ENCODE measurements around the gene RAB4A. TPM values are rescaled to one million over a fixed set of nuclear protein-coding genes. Genes with fewer than 3 reads are reported as not detected.

RAB4A gene
- total and polyA plus RNA-seq, 2 of the 4 experiments (the other 2 are of a cell fraction) = 25.6 to 26.2 TPM

- CTCF ChIA-PET = no interaction called here
- Histone ChIP-seq H3K36me3 (ENCODE audit: control insufficient read depth, insufficient read depth, low read length) (peaks cover 9% of the 10 kb centered on the region; the same call in 1 of the 2 replicates), H4K91ac (ENCODE audit: insufficient read depth, low read depth, low read length) (no peak overlapping the region), H3K14ac (replicated peaks; ENCODE audit: low read depth, low read length) (no peak overlapping the region), H4K8ac (ENCODE audit: low read depth in 2 of 2, low read length in 2 of 2) (no peak overlapping the region; a peak in 1 of 4 replicates), H3K27ac (ENCODE audit: insufficient read depth, low read length) (no peak overlapping the region), H2BK15ac (ENCODE audit: low read depth, low read length) (no peak overlapping the region), H3K4me3 (ENCODE audit: insufficient read depth, low read depth, low read length) (no peak overlapping the region), H3K4me2 (ENCODE audit: low read depth, low read length) (no peak overlapping the region), H2AK9ac (replicated peaks; ENCODE audit: low read depth, low read length, poor library complexity) (no peak overlapping the region), H2BK120ac (ENCODE audit: low read depth, low read length) (no peak overlapping the region), H3K18ac (ENCODE audit: low read depth, low read length) (no peak overlapping the region), H3K4ac (ENCODE audit: low read depth, low read length) (no peak overlapping the region), H4K20me1 (ENCODE audit: insufficient read depth, low read length) (no peaks in the 10 kb centered on the region), H3K27me3 (ENCODE audit: control insufficient read depth, insufficient read depth, low read length) (no peaks in the 10 kb centered on the region), H3K56ac (ENCODE audit: extremely low read depth, insufficient read depth, low read length) (no peak overlapping the region), H2AFZ (replicated peaks; ENCODE audit: low read length, poor library complexity) (no peak overlapping the region), H3K79me1 (ENCODE audit: low read depth in 1 of 2, low read length in 2 of 2) (peaks cover 22 to 42% of the 10 kb centered on the region in 2 experiments), H2BK20ac (ENCODE audit: low read depth, low read length) (no peak overlapping the region), H3K9ac (ENCODE audit: low read depth, low read length) (no peak overlapping the region), H2BK5ac (ENCODE audit: low read depth, low read length, poor library complexity, severe bottlenecking) (no peak overlapping the region), H3K4me1 (ENCODE audit: control insufficient read depth, insufficient read depth, low read length) (peaks cover 2% of the 10 kb centered on the region; the same call in 1 of the 2 replicates), H3K9me3 (ENCODE audit: control insufficient read depth, insufficient read depth, low read length) (peaks cover 2% of the 10 kb centered on the region), H4K5ac (ENCODE audit: low read depth, low read length) (no peak overlapping the region), H3K23ac (ENCODE audit: low read depth, low read length) (no peak overlapping the region), H2AK5ac (ENCODE audit: low read depth, low read length) (no peak overlapping the region), H3K9me1 (ENCODE audit: insufficient read depth, low read length) (no peaks in the 10 kb centered on the region)
- in situ Hi-C loops (cut with MboI; ENCODE audit: low sequenced_read_pairs) = no loop called here
- no peak for DNase-seq
- no TSS peak for BruUV-seq (replicated peaks)
- POLR2A ChIA-PET (ENCODE audit: unreplicated experiment) = no interaction called here
- no CpG with 5 or more reads among the region's 2 CpGs for WGBS, 2 experiments (ENCODE audit: extremely low coverage in 2 of 2, insufficient read length in 1 of 2)
- no peak for ATAC-seq (ENCODE audit: low read depth)
- TF ChIP-seq RFX5 (IDR thresholded peaks at IDR 0.05; ENCODE audit: low read depth, low read length) (no peak), RCOR1 (IDR thresholded peaks at IDR 0.05; ENCODE audit: insufficient replicate concordance, low read length) (no peak), MAZ (IDR thresholded peaks at IDR 0.05; ENCODE audit: borderline replicate concordance, low read depth, low read length) (no peak), CHD1 (IDR thresholded peaks at IDR 0.05; ENCODE audit: low read depth, low read length) (no peak), USF2 (IDR thresholded peaks at IDR 0.05; ENCODE audit: low read depth, low read length) (no peak), SMC3 (IDR thresholded peaks at IDR 0.05; ENCODE audit: low read depth, low read length) (no peak), BHLHE40 (IDR thresholded peaks at IDR 0.05; ENCODE audit: low read depth, low read length) (no peak), RAD21 (IDR thresholded peaks at IDR 0.05; ENCODE audit: low read length) (no peak), FOS (IDR thresholded peaks at IDR 0.05; ENCODE audit: low read depth, low read length) (no peak), NFE2L2 (IDR thresholded peaks at IDR 0.05; ENCODE audit: low read depth, low read length) (no peak), MXI1 (IDR thresholded peaks at IDR 0.05; ENCODE audit: borderline replicate concordance, low read depth, low read length) (no peak), MAFK (IDR thresholded peaks at IDR 0.05; ENCODE audit: low read depth, low read length) (no peak), POLR2A (IDR thresholded peaks at IDR 0.05; ENCODE audit: low read depth, low read length) (no peak), CEBPB (IDR thresholded peaks at IDR 0.05; ENCODE audit: low read depth, low read length) (no peak)
- TF ChIP-seq, protein P1, sequence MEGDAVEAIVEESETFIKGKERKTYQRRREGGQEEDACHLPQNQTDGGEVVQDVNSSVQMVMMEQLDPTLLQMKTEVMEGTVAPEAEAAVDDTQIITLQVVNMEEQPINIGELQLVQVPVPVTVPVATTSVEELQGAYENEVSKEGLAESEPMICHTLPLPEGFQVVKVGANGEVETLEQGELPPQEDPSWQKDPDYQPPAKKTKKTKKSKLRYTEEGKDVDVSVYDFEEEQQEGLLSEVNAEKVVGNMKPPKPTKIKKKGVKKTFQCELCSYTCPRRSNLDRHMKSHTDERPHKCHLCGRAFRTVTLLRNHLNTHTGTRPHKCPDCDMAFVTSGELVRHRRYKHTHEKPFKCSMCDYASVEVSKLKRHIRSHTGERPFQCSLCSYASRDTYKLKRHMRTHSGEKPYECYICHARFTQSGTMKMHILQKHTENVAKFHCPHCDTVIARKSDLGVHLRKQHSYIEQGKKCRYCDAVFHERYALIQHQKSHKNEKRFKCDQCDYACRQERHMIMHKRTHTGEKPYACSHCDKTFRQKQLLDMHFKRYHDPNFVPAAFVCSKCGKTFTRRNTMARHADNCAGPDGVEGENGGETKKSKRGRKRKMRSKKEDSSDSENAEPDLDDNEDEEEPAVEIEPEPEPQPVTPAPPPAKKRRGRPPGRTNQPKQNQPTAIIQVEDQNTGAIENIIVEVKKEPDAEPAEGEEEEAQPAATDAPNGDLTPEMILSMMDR (conservative IDR thresholded peaks at IDR 0.05; ENCODE audit: low read depth, low read length) = no peak
- TF ChIP-seq, protein P2, sequence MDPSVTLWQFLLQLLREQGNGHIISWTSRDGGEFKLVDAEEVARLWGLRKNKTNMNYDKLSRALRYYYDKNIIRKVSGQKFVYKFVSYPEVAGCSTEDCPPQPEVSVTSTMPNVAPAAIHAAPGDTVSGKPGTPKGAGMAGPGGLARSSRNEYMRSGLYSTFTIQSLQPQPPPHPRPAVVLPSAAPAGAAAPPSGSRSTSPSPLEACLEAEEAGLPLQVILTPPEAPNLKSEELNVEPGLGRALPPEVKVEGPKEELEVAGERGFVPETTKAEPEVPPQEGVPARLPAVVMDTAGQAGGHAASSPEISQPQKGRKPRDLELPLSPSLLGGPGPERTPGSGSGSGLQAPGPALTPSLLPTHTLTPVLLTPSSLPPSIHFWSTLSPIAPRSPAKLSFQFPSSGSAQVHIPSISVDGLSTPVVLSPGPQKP (IDR thresholded peaks at IDR 0.05; ENCODE audit: borderline replicate concordance, low read depth, low read length) = no peak
- intact Hi-C loops (cut with micrococcal nuclease) = no loop called here
- dilution Hi-C loops (cut with HindIII; ENCODE audit: low sequenced_read_pairs, unreplicated experiment) = no loop called here
Observed at GRCh38 chr1:229334716-229335115, 63.8 kb downstream of the RAB4A start.

All from IMR-90 (cell line).